ENCODE data around the gene OMD. TPM values are rescaled to one million over a fixed set of nuclear protein-coding genes. Genes with fewer than 3 reads are reported as not detected.

OMD gene
- polyA plus RNA-seq, 1 of the 3 experiments (the other 2 are of a cell fraction): not detected

DNA sequence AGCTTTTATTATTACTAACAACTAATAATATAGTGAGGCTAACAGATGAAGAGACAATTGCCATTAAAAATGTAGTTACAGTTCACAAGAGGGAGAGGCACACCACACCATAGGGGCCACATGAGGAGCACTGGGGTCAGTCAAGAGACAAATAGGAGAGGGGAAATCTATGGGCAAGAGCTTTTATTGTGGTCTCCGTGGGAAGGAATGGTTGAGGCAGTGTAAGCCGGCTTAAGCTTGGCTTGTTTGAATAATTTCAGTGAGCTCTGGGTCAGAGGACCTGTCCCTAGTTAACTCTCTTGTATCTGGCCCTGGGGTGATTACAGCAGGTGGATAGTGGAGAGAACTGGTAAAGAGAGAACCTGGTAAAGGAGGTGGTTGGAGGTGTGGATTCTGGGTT, 55.2 kb downstream of the OMD start:
- Histone ChIP-seq H3K27ac (ENCODE audit: low read depth in 2 of 2, low read length in 1 of 2) (no peak overlapping the region), H2AFZ (ENCODE audit: low read depth) (no peak overlapping the region), H3K4me2 (no peak overlapping the region), H3K79me2 (ENCODE audit: insufficient read depth) (no peaks in the 10 kb centered on the region), H3K36me3 (replicated peaks in 1 of 2; ENCODE audit: control insufficient read depth in 1 of 2, insufficient read depth in 2 of 2, low read length in 1 of 2) (peaks cover 0 to 4% of the 10 kb centered on the region in 2 experiments), H4K20me1 (ENCODE audit: insufficient read depth) (no peaks in the 10 kb centered on the region), H3K9ac (no peak overlapping the region), H3K4me1 (ENCODE audit: control insufficient read depth in 1 of 2, insufficient read depth in 2 of 2, low read depth in 1 of 2, low read length in 1 of 2) (no peaks in the 10 kb centered on the region), H3K4me3 (ENCODE audit: low read depth in 2 of 2, low read length in 1 of 2) (no peak overlapping the region), H3K27me3 (ENCODE audit: insufficient read depth) (no peaks in the 10 kb centered on the region), H3F3A (replicated peaks; ENCODE audit: insufficient read depth) (no peaks in the 10 kb centered on the region), H3K9me3 (peaks cover 8% of the 10 kb centered on the region; the same call in 1 of the 2 replicates), H3K9me2 (0 out of 2 replicates have a peak, but pooled peaks cover 3% of the 10 kb centered on the region)
- 81% methylated on average over 2 of the region's 2 CpGs for WGBS (ENCODE audit: low lambda C conversion rate)
- CTCF ChIA-PET: interaction anchor here (0.6 to 1.3 kb wide), 2 partner anchors 10 to 65 kb away, joined by 3 to 5 read pairs; no protein-coding TSS in a partner anchor
- POLR2A ChIA-PET: no interaction called here
- TF ChIP-seq CHD2 (IDR thresholded peaks at IDR 0.05; ENCODE audit: low read length, partially characterized antibody): no peak
- TF ChIP-seq GATA2 (CRISPR knock-in tag; IDR thresholded peaks at IDR 0.05): no peak
- TF ChIP-seq, protein P1, sequence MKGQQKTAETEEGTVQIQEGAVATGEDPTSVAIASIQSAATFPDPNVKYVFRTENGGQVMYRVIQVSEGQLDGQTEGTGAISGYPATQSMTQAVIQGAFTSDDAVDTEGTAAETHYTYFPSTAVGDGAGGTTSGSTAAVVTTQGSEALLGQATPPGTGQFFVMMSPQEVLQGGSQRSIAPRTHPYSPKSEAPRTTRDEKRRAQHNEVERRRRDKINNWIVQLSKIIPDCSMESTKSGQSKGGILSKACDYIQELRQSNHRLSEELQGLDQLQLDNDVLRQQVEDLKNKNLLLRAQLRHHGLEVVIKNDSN (IDR thresholded peaks at IDR 0.05; ENCODE audit: borderline replicate concordance, low read depth): no peak
- TF ChIP-seq CTCF (IDR thresholded peaks at IDR 0.05): no peak
- no peak for TF ChIP-seq MAX (IDR thresholded peaks at IDR 0.05; ENCODE audit: low read depth)
- no peak for TF ChIP-seq NFIC (IDR thresholded peaks at IDR 0.05; ENCODE audit: borderline replicate concordance)
- no peak for TF ChIP-seq GABPA (IDR thresholded peaks at IDR 0.05; ENCODE audit: low read depth)
- no peak for TF ChIP-seq TAF1 (IDR thresholded peaks at IDR 0.05; ENCODE audit: borderline replicate concordance, low read depth, low read length)
- TF ChIP-seq EZH2phosphoT487 (IDR thresholded peaks at IDR 0.05; ENCODE audit: borderline replicate concordance, low read depth): no peak
- TF ChIP-seq FOSL2 (IDR thresholded peaks at IDR 0.05; ENCODE audit: borderline replicate concordance, low read depth): no peak
- no peak for TF ChIP-seq RFX5 (IDR thresholded peaks at IDR 0.05; ENCODE audit: low read length)
- TF ChIP-seq JUND (IDR thresholded peaks at IDR 0.05): no peak
- no peak for DNase-seq

Other genes with a start within 250 kb of the OMD start
- 30.4 and 32.9 TPM in 2 replicates for gene IARS1, start 130.8 kb downstream of the OMD start, polyA plus RNA-seq (2012; rRNA removed)
- gene NOL8, start 99.1 kb downstream of the OMD start, polyA plus RNA-seq (2012; rRNA removed): 9.6 and 13.2 TPM in 2 replicates
- gene CENPP, start 98.5 kb downstream of the OMD start, polyA plus RNA-seq (2012; rRNA removed): 1.3 and 1.5 TPM in 2 replicates
- 0.03 TPM in 2 replicates for gene OGN, start 19.9 kb downstream of the OMD start, polyA plus RNA-seq (2012; rRNA removed)
- 0.76 and 1.7 TPM in 2 replicates for gene ASPN, start 58.0 kb upstream of the OMD start, polyA plus RNA-seq (2012; rRNA removed)
- gene ECM2, start 111.5 kb upstream of the OMD start, polyA plus RNA-seq (2012; rRNA removed): 0.16 and 0.20 TPM in 2 replicates
- 16.5 and 20.2 TPM in 2 replicates for gene IPPK, start 245.7 kb upstream of the OMD start, polyA plus RNA-seq (2012; rRNA removed)

All from SK-N-SH (cell line).